Measurements from ENCODE around the gene RADIL.

RADIL gene

DNA sequence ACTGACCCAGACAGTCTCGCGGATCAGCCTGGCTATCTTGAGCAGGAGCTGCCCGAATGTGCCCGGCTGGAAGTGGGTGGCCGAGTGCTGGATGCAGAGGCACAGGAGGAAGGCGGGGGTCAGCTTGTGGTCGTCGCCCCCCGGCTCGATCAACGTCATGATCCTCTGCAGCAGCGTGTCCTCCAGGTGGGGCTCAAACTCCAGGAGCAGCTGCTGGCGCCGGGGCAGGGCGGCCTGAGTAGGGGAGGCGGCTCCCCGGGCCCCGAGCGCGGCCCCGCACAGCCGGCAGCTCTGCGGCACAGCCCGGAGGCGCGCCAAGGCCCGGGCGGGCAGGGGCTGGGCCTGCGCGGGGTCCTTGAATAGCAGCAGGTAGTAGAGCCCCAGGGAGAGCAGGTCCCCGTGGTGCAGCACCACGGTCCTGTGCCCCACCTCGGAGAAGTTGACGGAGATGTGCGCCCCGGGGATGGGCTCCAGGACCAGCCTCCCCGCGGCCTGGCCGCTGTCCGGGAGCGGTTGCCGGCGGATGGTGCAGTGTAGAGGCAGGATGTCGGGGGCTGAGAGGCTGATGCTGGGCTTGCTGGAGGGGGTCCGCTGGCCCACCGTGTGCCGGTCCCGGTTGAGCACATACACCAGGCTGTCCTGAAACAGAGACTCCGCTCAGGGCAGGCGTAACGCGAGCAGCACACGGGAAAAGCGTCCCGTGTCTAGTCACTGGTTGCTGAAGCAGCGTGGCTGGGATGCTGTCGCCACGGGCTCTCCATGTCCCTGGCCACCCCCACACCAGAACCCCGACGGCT, 48.7 kb downstream of the RADIL start:
- Histone ChIP-seq H3K4me1 (ENCODE audit: insufficient read depth, low read length) (no peaks in the 10 kb centered on the region), H3K36me3 (ENCODE audit: insufficient read depth, low read length) (no peaks in the 10 kb centered on the region), H3K9ac (ENCODE audit: low read depth, low read length) (no peak overlapping the region), H3K9me3 (ENCODE audit: control insufficient read depth, insufficient read depth, low read length) (no peaks in the 10 kb centered on the region)

DNA sequence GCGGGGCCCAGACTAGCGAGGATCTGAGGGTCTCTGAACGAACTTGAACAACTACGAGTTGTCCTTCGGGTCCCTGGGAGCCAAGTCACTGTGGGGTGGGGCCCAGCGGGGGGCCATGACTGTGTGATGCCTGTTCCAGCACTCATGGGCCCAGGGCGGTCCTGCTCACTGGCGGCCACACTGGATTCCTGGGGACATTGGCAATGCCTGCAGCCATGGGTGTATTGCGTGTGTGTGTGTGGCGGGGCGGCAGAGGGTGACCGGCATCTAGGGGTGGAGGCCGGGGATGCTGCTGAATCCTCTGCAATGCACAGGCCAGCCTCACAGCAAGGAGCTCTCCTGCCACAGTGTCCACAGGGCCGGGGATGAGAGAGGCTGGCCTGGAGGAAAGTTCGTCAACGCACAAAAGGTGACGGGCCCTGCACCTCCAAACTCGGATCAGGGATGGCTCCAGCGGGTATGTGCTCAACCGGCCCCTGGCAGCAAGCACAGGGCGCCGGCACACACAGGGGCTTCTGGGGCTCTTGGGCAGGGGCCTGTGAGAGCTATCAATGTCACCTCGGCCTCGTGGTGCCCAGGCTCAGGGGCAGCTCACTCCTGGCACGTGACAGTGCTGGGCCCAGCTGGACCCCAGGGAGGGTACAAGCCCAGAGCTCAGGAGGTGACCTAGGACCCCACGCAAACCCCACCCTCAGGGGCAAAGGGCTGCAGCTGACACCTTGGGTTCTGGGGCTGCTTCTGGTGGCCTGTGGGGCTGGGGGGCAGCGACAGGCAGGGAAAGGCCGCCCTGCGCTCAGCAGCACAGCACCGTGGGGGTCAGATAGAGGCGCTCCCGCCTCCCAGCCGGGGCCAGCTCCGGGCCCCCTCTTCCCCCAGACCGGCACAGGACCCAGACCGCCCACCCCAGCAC, 49.6 kb downstream of the RADIL start:
- Histone ChIP-seq H3K9me3 (ENCODE audit: control insufficient read depth, insufficient read depth, low read length) (no peaks in the 10 kb centered on the region), H3K4me1 (ENCODE audit: insufficient read depth, low read length) (no peaks in the 10 kb centered on the region), H3K36me3 (ENCODE audit: insufficient read depth, low read length) (no peaks in the 10 kb centered on the region), H3K9ac (ENCODE audit: low read depth, low read length) (no peak overlapping the region)

DNA sequence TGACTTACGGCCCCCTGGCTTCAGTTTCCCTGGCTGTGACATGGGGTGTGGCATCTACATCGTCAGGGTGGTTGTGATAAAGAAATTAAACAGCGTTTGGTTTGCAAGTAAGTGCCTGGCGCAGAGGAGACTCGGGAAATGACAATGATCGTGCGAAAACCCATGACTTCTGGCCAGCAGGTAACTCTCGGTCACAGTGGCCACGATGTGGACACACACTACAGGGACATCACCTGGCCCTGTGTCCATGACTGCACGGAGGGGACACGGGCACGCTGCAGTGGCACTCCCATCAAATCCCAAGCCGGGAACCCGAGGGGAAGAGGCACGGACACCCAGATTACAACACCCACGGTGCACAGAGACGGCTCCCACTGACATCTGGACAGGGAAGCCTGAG, 50.3 kb downstream of the RADIL start:
- Histone ChIP-seq H3K4me1 (ENCODE audit: insufficient read depth, low read length) (no peaks in the 10 kb centered on the region), H3K9ac (ENCODE audit: low read depth, low read length) (no peak overlapping the region), H3K9me3 (ENCODE audit: control insufficient read depth, insufficient read depth, low read length) (no peaks in the 10 kb centered on the region)

DNA sequence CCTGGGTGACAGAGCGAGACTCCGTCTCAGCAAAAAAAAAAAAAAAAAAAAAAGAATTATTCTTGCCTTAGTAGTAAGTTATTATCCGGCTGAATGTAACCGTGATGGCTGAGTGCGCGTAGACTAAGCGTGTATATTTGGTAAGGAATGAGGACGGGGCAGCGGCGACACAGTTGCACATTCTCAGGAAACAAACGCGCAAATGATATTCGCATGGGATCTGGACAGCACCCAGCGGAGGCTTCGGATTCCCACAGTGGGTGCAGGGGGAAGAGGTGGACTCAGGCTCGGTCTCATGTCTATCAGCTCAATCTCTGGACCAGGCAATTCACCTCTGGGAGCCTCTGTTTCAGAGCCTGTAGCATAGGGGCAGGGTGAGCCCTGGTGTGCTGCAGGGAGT, 50.8 kb downstream of the RADIL start:
- H3K9me3 ChIP-seq (ENCODE audit: control insufficient read depth, insufficient read depth, low read length), result no peaks in the 10 kb centered on the region
- H3K4me1 ChIP-seq (ENCODE audit: insufficient read depth, low read length), result no peaks in the 10 kb centered on the region
- no peaks in the 10 kb centered on the region for H3K36me3 ChIP-seq (ENCODE audit: insufficient read depth, low read length)
- no peak overlapping the region for H3K9ac ChIP-seq (ENCODE audit: low read depth, low read length)

More for the DNA sequence above, 50.3 kb downstream of the RADIL start:
- H3K36me3 ChIP-seq (ENCODE audit: insufficient read depth, low read length), result no peaks in the 10 kb centered on the region

DNA sequence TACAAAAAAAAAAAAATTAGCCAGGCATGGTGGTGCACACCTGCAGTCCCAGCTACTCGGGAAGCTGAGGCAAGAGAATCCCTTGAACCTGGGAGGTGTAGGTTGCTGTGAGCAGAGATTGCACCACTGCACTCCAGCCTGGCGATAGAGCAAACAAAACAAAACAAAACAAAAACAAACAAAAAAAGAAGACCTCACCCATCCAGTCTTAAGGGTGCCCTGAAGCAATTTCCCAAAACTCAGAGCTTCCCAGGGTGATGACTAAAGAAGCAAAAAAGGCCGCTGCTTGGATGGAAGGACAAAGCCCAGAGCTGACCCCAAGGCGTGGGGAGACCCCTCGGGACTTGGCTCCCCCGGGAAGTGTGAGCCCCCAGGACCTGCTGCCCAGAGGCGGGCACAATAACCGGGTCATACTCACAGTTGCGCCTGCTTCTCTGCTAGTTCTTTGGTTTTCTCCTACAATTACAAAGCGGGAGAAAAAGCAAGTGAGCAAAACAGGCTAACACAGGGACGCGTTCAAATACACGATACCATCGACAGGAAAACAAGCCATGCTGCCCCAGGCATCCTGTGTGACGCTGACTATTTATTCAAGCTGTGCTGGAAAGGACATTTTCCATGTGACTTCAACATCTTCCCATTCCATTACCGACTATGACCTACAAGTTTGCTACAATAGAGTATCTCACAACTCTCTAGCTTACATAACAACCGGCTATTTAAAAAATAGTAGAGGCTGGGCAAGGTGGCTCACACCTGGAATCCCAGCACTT, 51.6 kb downstream of the RADIL start:
- no peaks in the 10 kb centered on the region for H3K4me1 ChIP-seq (ENCODE audit: insufficient read depth, low read length)
- no peak overlapping the region for H3K9ac ChIP-seq (ENCODE audit: low read depth, low read length)
- no peaks in the 10 kb centered on the region for H3K36me3 ChIP-seq (ENCODE audit: insufficient read depth, low read length)
- no peaks in the 10 kb centered on the region for H3K9me3 ChIP-seq (ENCODE audit: control insufficient read depth, insufficient read depth, low read length)

DNA sequence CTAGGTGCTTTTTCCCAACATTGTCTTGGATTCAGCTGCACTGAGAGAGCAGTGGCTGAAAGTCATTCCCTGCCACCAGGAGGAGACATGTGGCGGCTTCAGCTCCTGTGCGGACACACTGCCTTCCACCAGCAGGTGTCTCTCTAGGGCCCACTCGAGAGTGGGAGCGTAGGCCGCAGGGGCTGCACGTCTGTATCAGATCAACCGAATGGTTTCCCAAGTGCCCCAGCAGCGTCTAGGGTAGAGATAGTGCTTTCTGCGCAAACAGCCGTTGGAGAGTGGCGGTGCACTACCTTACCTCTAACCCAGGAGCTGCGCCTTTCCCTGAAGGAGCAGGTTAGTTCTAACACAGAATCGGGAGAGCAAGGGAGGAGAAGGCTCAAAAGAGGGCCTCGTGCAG, 53.3 kb downstream of the RADIL start:
- Histone ChIP-seq H3K9ac (ENCODE audit: low read depth, low read length) (no peak overlapping the region), H3K36me3 (ENCODE audit: insufficient read depth, low read length) (no peaks in the 10 kb centered on the region), H3K4me1 (ENCODE audit: insufficient read depth, low read length) (no peaks in the 10 kb centered on the region), H3K9me3 (ENCODE audit: control insufficient read depth, insufficient read depth, low read length) (no peaks in the 10 kb centered on the region)

DNA sequence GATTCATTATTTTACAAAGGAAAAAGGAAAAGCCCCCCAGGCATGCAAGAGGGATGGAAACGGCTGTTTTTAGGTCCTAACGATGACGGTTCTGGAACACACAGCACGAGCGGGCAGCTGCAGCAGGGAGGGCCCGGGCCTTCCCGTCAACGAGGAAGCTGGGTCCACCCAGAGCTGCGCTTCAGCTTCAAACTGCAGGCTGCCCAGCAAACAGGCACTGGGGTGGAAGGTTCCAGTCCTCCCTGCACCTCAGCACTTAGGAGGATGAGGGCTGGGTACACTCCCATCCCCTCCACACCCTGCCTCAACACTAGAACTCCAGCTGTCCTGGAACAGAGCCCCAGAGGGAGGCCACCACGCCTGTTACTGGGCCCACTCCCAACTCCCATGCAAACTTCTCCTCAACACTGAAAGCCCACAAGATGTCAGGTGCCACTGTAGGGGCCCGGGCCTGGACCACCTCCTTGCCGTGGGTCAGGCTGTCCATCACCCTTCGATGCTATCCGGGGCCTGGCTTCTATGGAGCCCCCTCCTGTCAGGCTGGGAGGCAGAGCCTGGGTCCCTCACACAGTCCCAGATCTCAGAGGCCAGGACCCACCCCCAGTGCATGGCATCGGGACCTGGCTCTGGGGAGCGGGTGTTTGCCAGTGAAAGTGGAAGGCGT, 54.7 kb downstream of the RADIL start:
- no peaks in the 10 kb centered on the region for H3K4me1 ChIP-seq (ENCODE audit: insufficient read depth, low read length)
- no peak overlapping the region for H3K9ac ChIP-seq (ENCODE audit: low read depth, low read length)
- no peaks in the 10 kb centered on the region for H3K9me3 ChIP-seq (ENCODE audit: control insufficient read depth, insufficient read depth, low read length)
- no peaks in the 10 kb centered on the region for H3K36me3 ChIP-seq (ENCODE audit: insufficient read depth, low read length)

DNA sequence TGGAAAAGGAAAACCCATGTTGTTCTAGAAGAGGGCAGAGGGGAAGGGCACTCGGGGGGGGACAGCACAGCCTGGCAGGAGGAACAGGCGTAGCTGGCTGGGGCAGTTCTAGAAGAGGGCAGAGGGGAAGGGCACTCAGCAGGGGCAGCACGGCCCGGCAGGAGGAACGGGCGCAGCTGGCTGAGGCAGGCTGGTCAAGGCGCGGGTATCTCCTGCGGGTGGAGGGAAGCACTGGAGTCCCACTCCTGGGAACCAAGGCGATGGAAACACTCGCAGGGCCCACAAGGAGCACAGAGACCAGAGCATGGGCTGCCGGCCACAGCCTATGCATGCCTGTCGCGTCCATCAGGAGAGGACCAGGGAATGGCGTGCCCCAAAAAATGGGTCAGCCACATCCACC, 58.4 kb downstream of the RADIL start:
- no peaks in the 10 kb centered on the region for H3K4me1 ChIP-seq (ENCODE audit: insufficient read depth, low read length)
- H3K36me3 ChIP-seq (ENCODE audit: insufficient read depth, low read length), result no peaks in the 10 kb centered on the region
- no peak overlapping the region for H3K9ac ChIP-seq (ENCODE audit: low read depth, low read length)
- H3K9me3 ChIP-seq (ENCODE audit: control insufficient read depth, insufficient read depth, low read length), result no peaks in the 10 kb centered on the region

DNA sequence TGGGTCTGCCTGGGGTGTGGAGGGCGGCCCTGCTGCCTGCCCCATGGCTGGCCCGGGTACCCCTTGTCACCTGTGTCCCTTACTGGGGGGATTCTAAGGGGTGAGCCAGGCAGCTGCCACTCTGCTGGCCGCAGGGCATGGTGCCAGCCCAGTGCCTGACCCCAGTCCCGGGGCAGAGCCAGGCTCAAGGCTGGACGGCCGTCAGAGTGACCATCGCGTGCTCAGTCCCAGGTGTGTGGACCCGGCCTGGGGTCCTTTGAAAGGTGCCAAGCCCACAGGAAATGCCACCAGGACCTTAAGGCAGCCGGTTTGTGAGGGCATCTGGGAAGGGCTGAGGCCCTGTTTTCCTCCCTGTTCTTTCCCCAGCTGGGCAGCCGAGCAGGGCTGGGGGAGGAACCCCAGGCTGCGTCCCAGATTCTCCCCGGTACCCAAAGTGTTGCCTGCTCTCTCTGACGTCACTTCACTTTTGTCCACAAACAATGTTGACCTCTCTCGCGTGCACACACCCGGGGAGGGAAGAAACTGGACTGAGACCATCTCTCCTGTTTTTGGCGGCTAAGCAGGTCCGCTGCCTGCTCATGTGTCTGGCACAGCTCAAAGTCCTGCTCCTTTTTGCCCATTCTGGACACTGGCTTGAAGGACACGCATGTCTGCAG, 59.3 kb downstream of the RADIL start:
- Histone ChIP-seq H3K9ac (ENCODE audit: low read depth, low read length) (no peak overlapping the region), H3K4me1 (ENCODE audit: insufficient read depth, low read length) (no peaks in the 10 kb centered on the region), H3K36me3 (ENCODE audit: insufficient read depth, low read length) (no peaks in the 10 kb centered on the region), H3K9me3 (ENCODE audit: control insufficient read depth, insufficient read depth, low read length) (no peaks in the 10 kb centered on the region)

DNA sequence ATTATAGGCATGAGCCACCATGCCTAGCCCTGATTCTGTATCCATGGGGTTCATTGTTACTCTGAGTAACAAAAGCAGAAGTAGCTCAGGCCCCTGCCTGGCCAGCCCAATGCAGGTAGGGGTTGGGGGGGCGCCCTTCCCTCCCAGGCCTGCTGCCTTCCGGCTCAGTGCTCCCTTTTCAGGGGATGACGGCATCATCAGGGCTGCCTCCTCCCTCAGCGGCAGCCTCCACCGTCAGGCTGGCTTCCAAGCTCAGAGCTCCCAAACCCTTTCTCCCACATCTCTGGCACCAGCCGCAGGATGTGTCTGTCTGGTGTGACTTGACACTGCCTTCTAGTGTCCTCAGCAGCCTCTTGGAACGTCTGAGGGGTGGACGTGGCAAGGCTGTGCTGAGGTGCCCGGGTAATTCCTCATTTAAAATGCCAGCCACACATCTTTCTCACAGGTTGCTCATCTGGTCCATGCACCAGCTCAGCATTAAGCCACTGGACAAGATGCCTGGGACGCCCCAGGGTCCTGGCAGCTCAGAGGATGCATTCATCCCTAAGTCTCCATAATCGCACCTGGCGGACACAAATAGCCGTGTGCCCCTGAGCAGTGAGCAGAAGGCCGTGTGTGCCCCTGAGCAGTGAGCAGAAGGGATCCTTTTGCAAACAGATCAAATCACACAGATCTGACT, 59.9 kb downstream of the RADIL start:
- H3K9me3 ChIP-seq (ENCODE audit: control insufficient read depth, insufficient read depth, low read length), result no peaks in the 10 kb centered on the region
- no peak overlapping the region for H3K9ac ChIP-seq (ENCODE audit: low read depth, low read length)
- no peaks in the 10 kb centered on the region for H3K36me3 ChIP-seq (ENCODE audit: insufficient read depth, low read length)
- H3K4me1 ChIP-seq (ENCODE audit: insufficient read depth, low read length), result no peaks in the 10 kb centered on the region

DNA sequence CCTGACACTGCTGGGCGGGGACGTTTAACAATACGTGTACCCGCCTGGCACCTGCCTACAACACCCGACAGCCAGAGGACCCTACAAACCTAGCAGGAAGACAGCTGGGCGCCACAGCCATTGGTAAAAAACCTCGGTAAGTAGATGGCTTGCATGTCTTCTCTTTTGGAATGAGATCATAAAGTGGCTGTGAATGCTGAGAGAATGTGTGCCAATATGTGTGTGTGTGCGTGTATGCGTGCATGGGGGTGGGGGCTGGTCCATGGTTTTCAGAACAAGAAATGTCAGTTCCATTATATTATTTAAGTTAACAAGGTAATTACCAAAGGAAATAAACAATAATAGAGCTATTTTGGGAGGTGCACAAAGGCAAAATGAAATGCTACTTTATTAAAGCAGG, 60.8 kb downstream of the RADIL start:
- Histone ChIP-seq H3K9ac (ENCODE audit: low read depth, low read length) (no peak overlapping the region), H3K9me3 (ENCODE audit: control insufficient read depth, insufficient read depth, low read length) (no peaks in the 10 kb centered on the region), H3K4me1 (ENCODE audit: insufficient read depth, low read length) (no peaks in the 10 kb centered on the region), H3K36me3 (ENCODE audit: insufficient read depth, low read length) (no peaks in the 10 kb centered on the region)

DNA sequence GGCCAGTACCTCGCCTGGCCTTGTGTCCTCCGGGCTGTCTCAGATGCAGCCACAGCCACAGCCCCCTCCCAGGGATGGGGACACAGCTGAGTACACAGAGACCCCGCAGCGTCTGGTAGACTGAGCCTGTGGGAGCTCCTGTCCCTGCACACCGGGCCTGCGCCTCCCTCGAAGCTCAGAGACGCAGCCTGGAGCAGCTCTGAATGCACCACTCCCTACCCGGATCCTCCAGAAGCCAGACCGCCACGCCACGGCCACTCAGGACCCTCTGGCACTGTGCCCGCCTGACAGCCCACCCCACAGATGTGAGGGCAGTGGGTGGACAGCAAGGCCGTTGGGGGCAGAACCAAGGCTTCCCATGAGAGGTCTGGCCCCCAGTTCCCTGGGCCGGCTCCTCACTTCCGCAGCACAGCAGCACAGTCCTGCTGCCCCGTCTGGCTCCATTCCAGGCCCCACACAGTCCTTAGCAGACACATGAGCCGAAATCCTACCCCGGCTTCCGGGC, 62.5 kb downstream of the RADIL start:
- Histone ChIP-seq H3K9ac (ENCODE audit: low read depth, low read length) (no peak overlapping the region), H3K9me3 (ENCODE audit: control insufficient read depth, insufficient read depth, low read length) (no peaks in the 10 kb centered on the region), H3K36me3 (ENCODE audit: insufficient read depth, low read length) (no peaks in the 10 kb centered on the region), H3K4me1 (ENCODE audit: insufficient read depth, low read length) (no peaks in the 10 kb centered on the region)

DNA sequence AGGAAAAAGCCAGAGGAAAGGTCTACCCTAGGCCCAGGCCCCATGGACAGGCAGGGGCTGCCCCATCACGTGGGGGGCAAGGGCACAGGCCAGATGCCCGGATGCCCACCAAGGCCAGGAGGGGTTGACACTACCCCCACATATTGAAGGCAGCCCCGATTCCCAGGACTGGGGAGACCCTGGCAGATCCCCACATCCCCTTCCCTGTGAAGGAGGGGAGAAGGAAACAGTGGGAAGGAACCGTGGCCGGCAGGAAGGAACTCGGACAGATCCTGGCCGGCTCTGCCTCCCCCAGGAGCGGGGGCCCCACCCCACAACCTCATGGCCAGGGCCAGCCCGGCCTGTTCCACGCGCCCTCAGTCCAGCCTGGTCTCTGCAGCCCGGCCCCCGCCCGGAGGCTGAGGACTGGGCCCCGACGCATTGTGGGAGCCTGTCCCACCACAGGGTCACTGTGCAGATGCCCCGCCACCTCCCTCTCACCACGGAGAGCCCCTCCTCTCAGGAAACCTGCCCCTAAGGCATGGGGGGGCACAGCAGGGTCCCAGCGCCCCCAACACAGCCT, 63.0 kb downstream of the RADIL start:
- no peaks in the 10 kb centered on the region for H3K36me3 ChIP-seq (ENCODE audit: insufficient read depth, low read length)
- H3K9me3 ChIP-seq (ENCODE audit: control insufficient read depth, insufficient read depth, low read length), result no peaks in the 10 kb centered on the region
- no peak overlapping the region for H3K9ac ChIP-seq (ENCODE audit: low read depth, low read length)
- no peaks in the 10 kb centered on the region for H3K4me1 ChIP-seq (ENCODE audit: insufficient read depth, low read length)
